GM19467 (cell line): Measurements from ENCODE around the gene SEMA3C.

Experiments used
- ATAC-seq: cut with Tn5 transposase; IDR thresholded peaks from one replicate; pipeline ENCODE4 v1.9.1; 2021; ENCODE audit warnings: mild to moderate bottlenecking, moderate library complexity; ENCODE audit not compliant: unreplicated experiment

Gene SEMA3C

GRCh38 chr7:80707318-80707717 is 211.5 kb downstream of the SEMA3C start:
- no peak for ATAC-seq

- ATAC-seq, result no peak
These were observed 213.6 kb downstream of the SEMA3C start for GRCh38 chr7:80705130-80705781.

GRCh38 chr7:80703272-80703671 is 215.6 kb downstream of the SEMA3C start:
- ATAC-seq, result no peak

GRCh38 chr7:80699721-80700256 is 219.1 kb downstream of the SEMA3C start:
- ATAC-seq, result no peak

GRCh38 chr7:80699045-80699638 is 219.7 kb downstream of the SEMA3C start:
- ATAC-seq, result peak; percentile 77
